GM20431 (cell line): ENCODE data around the gene PHLDA3.
"Not testable (repeated sequence)": the region's sequence is repeated elsewhere in the genome, so short reads cannot be mapped to it uniquely, and the experiment has no call there.

Experiments
- in situ Hi-C: fragments of 300-500 bp; cut with MseI, MboI; formaldehyde crosslinking; loops from one replicate; pipeline ENCODE4 v1.15.0; 2020; ENCODE audit warnings: low sequenced_read_pairs; ENCODE audit not compliant: unreplicated experiment

PHLDA3 gene

DNA sequence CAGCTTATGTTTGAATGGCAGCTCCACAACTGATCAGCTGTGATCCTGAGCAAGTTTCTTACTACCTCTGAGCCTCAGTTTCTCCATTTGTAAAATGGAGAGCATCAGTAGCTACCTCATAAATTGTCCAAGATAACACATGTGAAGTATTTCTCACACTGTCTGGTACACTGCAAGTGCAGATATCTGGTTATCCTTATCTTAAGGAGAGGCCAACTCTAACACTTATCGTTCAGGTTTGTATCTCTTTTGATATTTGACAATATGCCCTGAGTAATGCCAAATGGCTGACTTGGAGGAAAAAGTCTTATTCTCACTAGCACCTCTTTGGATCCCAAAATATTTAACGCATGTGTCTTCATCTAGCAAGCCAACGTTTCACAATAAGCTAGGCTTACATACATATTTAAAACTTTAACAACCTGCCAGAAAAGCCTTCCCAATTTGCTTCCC, 35.2 kb upstream of the PHLDA3 start:
- in situ Hi-C loops = no loop called here

DNA sequence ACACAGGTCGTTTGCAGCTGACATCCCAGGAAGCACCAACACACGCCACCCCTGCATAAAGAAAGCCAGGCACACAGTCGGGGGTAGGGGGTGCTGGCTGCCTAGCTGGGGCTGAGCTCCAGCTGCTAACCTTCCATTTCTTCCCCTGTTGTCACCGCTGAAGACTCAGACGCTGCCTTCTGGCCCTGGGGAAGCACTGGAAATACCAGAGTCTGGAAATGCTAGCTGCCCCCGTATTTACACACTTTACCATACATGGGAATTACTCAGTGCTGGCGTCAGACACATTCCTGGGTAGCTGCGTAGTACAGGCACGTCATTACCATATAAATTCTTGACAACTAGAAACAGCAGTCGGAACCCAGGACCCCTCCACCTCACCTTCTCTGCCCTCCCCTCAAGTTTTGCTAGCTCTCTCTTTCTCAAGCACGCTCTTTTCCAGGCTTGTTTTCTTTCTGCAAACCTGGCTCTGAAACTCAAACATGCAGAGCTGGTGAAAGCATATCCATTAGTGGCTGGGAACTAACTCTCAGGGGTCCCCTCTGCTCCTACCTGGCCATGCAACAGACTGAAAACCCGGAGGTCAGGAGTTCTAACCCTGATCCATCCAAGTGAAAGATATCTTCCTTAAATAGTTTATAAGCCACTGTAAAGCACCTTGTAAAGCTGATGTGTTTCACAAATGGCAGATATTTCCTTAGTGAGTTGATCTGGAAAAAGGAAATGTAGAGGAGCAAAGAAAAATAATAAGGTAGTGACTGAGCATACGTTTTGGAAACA, 34.6 kb upstream of the PHLDA3 start:
- in situ Hi-C loops = no loop called here

DNA sequence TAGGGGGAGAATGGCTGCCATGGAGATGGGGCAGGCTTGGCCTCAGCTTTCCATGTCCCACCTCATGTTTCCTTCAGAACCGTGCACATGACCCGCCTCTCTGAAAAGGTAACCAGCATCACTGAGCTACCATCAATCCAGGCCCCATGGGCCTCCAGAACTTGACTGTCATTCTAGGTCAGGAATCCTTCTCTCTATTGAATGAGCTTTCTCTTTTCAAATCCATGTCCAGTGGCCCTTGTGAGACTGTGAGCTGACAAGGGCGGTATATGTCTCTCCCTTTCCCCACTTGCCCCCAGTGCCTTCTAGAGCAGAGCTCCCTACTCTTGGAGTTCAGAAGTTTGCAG, 33.5 kb upstream of the PHLDA3 start:
- in situ Hi-C loops = no loop called here

DNA sequence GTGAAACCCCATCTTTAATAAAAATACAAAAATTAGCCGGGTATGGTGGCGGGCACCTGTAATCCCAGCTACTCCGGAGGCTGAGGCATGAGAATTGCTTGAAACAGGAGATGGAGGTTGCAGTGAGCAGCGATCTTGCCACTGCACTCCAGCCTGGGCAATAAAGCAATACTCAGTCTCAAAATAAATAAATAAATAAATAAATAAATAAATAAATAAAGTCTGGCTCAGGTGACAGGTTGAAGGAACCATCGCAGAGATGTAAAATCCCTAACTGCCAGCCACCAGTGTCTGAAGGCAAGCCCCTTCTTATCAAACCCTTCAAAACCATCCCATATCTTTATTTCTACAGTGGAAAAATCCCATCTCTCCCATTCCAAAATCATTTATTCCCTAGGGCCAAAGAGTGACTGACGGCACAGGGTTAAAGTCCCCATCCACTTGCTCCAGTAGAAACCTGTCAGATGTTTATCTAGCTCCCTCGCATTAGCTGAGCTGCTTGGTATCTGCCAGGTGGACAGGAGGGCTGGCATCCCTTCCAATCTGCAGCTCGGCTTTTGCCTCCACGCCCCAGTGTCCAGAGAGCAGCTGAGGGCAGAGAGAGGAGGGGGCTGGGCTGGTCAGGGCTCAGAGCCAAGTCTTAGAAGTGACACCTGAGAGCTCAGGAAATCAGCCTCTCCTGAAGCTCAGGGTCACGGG, 33.0 kb upstream of the PHLDA3 start:
- in situ Hi-C loops = no loop called here

DNA sequence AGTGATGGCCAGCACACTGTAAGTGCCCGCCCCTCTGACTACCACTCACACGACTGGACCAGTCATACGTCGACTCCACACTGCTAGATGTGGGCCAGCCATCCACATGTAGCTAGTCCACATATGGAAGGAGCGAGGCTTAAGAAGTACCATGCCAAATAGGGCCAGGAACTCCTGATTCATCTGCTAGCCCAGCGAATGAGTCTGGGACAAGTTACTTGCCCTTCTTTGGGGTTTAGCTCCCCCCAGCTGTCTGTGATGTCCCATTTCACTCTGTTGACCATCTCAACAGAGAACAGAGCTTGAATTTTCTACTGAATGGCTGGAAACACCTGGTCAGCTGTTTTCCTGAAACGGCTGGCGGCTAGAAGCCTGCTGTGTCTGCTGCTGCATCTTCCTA, 32.2 kb upstream of the PHLDA3 start:
- in situ Hi-C loops = no loop called here

DNA sequence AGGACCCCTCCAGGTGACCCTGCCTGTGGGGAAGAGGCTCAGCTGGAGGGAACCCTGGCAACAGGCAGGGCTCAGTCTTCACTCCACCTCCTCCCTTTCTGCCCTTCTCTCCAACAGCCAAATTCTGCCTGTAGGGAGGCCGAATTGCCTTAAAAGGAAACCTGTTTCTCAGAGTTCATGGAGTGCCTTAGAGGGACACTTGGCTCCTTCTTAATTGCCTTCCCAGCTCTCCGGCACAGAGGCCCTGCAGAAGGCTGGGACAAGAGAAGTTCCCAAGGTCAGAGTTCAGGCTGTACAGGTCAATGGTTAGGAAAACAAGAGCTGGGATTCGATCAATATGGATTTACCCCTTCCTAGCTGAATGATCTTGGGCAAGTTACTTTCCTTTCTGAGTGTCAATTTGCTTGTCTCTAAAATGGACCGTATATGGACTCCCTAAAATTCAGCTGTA, 31.7 kb upstream of the PHLDA3 start:
- in situ Hi-C loops = no loop called here

DNA sequence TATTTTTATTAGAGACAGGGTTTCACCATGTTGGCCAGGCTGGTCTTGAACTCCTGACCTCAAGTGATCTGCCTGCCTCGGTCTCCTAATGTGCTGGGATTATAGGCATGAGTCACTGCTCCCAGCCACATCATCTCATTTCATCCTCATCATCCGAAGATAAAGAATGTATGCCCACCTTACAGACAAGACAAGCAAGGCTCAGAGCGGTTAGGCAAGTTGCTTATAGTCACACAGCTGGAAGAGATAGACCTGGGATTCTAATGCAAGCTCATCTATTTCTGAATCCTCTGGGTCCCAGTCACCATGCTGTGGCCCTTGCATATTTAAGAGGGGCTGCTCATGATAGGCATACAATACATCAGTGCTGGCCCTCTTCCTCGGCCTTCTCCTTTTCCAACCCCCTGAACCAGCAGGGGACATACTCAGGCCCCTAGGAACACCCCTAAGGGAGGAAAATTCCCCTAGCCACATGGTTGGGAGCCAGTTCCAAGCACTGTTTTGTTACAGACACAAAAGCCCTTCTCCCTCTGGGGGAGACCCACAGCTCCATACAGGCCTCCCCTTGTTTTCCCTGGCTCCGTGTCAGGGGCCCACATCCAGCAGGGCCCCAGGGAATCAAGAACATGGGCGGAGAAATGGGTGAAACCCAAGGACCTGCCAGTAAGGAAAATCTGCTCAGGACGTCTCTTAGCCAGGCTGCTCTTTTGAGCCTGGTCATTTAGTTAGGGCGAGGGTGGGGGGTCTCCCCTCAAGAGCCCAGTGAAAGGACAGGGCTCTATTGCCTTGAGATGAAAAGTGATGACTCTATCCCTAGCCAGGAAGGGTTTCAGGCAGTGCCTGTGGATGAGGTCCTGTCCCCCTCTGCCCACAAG, 31.0 kb upstream of the PHLDA3 start:
- in situ Hi-C loops = no loop called here

DNA sequence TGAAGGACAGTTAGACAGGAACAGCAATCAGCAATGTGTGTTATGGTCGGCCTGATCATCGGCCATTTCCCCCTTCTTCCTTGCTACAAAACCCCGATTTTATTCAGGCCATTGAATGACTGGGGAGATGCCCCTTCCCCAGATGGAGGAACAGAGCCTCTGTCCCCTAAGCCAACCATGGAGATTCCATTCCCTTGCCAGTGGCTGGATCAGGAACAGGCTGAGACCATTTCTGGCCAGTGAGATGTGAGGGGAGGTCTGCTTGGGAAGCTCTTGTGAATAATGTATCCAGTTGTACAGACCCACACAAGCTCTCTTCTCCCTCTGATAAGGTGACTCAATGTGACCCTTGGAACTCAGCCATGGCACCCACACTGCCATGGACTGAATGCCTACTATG, 30.2 kb upstream of the PHLDA3 start:
- in situ Hi-C loops = no loop called here

DNA sequence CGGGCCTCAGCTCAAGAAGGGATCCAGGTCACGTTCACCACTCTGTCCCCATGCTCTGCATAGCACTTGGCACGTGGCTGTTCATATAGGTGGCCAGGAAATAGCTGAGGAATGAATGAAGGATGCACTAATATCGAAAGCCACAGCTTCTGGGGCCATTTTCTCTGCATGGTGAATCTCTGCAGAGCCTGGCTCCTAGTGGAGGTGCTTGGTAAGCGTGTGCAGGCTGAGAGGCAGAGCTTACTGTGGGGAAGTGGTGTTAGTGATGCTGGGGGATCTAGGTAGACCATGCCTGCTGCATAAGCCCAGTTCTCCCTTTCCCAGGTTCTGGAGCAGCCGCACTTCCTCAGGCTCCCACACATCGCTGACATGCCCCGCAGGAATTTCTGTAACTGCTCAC, 29.6 kb upstream of the PHLDA3 start:
- in situ Hi-C loops = no loop called here

DNA sequence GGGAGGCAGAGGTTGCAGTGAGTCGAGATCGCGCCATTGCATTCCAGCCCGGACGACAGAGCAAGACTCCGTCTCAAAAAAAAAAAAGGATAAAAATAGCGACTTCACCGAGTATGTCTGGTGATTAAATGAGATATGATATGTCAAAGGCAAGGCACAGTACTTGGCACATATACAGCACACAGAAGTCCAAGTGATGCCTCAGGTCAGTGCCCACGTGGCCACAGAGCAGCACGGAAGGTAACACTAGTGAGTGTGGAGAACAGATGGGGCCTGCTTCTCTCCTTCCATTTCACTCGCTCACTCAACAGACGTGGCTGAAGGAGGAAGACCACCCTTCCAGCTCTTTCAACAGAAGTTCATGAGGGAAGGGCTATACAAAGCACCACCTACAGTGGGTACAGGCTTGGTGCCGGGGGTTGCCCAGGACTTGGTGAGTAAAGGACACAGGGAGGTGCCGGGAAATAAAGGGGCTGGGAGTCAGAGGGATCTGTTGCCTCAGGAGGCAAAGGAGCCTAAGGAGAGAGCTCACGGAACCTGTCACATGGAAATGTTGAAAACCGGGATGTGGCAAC, 29.0 kb upstream of the PHLDA3 start:
- in situ Hi-C loops = no loop called here

DNA sequence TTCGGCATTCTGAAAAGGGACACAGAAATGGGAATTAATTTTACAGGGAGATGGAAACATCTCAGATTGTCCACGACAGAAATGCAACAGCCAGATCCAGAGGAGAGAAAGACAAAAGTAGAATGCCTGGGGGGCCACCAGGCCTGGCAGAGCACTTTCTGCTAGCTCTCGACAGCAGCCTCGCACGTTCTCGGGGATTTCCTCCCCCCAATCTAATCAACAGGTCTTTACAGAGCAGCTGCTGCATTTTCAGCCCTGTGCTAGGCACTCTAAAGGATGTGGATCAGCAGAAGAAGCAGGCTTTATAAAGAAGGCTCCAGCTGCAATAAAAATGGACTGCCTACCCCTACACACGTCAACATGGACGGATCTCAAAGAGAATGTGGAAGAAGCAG, 27.3 kb upstream of the PHLDA3 start:
- in situ Hi-C loops = no loop called here

DNA sequence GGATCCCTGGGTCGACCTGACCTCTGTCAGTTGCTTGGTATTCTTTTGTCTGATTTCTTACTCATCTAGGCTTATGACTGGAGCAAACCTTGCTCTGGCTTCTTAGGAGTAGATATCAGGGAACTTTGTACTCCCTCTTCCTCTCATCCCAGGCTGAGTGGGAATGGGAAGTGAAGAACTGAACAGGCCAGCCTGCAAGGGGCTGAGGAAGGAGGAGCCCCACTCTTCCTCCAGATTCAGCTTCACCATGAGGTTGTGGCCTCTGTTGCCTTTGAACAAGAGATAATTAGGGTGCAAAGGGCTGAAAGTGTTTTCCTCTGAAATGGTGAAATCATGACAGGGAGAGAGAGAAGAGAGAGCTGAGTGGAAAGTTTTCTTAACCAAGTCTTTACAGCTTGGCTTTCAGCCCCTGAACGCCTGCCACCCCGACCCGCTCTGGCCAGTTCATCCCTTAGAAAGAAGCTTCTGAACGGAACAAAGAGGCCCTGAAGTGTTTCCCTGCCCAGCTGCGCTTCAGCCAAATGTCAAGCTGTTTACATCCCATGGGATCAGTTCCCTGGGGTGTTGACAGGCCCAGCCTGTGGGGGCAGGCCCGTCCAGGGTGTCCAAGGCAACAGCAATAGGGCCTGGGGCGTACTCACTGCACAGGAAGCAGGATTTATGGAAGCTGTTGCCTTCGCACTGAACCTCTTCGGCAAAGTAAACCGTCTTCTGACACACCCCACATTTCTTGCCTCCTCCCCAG, 26.7 kb upstream of the PHLDA3 start:
- in situ Hi-C loops = no loop called here

DNA sequence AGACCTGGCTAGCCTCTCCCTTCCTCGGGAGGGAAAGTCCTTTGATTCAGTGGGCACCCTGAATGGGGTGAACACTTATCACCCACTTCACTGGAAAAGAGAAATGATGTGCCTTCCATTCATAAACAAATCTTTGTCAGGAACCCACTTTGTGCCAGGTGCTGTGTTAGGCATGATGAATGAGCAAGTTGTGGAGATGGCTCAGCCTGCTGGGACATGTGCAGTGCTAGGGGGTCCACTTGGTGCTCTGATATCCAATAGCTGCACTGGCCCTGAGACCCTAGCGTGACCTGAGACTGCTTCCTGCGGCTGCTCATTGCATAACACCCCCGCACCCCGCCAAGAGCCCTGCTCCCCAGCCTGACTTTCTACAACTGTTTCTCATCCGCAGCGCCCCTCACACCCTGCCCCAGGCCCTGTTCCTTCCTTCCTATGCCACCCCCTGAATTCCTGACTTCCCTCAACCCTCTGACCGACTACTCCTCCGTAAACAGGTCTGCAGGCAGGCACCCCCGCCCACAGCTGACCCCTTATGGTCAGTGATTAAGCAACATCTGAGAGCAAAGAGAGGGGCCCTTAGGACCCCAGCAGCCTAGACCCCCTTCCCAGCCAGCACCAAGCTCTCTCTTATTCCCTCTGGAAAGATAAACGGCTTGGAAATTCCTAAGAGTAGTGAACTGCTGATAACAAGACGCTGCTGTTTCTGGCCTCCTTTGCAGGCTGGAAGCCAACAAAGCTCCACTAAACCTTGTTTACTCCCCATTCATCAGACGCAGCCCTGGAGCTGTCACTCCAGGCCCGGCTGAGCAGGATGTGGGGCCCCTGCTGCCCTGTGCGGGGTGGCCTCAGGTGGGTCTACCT, 25.0 kb upstream of the PHLDA3 start:
- in situ Hi-C loops = no loop called here

DNA sequence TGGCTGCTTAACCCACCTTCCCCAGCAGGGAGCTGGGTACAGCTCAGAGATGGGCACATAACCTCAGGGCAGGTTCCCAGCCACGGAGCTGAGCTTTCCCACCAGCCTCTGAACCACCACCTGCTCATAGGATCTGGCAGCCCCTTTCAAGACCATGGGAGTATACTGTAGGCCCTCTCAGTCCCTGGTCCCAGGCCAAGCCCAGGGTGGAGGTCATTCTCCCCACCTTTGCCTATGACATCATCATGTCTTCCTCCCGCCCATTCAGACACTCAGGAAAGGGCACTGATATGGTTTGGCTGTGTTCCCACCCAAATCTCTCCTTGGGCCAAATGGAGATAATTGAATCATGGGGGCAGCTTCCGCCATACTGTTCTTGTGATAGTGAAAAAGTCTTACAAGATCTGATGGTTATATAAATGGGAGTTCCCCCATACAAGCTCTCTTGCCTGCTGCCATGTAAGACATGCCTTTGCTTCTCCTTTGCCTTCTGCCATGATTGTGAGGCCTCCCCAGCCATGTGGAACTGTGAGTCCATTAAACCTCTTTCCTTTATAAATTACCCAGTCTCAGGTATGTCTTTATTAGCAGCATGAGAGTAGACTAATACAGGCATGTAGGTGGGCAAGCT, 24.2 kb upstream of the PHLDA3 start:
- in situ Hi-C loops = not testable (repeated sequence)

DNA sequence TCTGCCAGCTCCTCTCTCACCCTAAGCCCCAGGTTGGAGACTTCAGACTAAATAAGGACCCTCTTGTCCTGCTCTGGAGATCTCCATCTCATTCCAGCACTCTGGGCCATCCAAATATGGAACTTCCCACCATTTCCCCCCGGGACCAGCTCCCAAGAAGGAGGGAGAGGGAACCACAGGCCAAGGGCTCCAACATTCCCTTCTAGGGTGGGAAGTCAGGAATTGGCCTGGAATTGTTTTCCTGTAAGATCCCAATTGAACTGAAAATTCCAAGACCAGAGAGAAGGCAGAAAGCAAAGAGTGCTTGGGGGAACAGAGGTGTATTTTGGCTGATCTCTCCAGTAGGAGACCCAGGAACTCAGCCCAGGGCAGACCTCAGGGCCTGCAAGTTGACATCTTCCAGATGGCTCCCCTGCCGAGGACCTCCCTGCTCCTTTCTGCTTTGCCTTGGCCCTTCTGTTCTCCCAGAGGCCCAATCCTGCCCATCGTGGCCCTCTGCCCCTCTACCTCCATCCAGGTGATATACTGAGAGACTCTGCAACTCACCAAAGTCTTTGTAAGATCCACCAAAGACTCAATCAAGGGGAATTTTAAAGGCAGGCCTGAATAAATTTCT, 23.0 kb upstream of the PHLDA3 start:
- in situ Hi-C loops = no loop called here

DNA sequence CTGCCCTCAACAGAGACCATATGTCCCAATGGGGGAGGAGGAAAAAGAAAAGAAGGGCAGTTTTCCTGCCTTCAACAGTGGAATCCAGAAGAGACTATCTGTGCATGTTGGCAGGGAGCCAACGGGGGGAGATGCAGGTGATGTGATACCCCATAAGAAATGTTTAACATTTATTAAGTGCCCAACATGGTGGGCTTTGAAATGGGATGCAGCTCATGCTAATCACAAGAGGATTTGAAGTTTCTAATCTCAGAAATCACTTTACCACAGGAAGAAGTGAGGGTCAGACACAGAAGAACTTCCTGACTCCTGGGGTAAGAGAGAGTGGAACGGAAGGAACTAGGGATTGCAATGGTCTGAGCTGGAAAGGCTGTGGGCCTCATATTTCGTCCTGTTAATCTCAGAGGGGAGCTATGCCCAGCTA, 21.7 kb upstream of the PHLDA3 start:
- in situ Hi-C loops = no loop called here

DNA sequence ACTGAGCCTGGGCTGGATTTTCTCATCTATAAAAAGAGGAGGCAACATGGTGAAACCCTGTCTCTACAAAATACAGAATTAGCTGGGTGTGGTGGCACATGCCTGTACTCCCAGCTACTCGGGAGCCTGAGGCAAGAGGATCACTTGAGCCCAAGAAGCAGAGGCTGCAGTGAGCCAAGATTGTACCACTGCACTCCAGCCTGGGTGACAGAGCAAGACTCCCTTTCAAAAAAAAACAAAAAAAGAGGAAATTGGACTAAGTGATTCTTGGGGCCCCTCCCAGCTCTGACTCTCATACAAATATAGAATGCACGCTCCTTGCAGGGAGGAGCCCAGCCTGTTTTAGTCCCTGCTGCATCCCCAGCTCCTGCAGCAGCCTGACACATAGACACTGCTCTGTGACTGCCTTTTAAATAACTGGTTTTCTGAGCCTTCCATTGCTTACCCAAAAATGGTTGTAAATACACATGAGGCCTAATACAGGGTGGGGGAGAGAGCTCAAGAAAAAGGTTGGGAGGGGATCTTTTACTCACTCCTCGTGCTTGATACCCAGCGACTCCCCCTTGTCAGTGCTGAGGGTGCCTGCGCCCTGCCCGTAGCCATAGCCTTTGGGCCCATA, 20.8 kb upstream of the PHLDA3 start:
- in situ Hi-C loops = no loop called here
